ENCODE data around the gene PATL2.

GRCh38 chr15:44647637-44648036, 63.5 kb downstream of the PATL2 start:
- no peak for TF ChIP-seq POLR2AphosphoS5 (IDR thresholded peaks at IDR 0.05)
- TF ChIP-seq EP300 (IDR thresholded peaks at IDR 0.05) = no peak
